ENCODE results near the gene ZNF516.

ZNF516 gene

DNA sequence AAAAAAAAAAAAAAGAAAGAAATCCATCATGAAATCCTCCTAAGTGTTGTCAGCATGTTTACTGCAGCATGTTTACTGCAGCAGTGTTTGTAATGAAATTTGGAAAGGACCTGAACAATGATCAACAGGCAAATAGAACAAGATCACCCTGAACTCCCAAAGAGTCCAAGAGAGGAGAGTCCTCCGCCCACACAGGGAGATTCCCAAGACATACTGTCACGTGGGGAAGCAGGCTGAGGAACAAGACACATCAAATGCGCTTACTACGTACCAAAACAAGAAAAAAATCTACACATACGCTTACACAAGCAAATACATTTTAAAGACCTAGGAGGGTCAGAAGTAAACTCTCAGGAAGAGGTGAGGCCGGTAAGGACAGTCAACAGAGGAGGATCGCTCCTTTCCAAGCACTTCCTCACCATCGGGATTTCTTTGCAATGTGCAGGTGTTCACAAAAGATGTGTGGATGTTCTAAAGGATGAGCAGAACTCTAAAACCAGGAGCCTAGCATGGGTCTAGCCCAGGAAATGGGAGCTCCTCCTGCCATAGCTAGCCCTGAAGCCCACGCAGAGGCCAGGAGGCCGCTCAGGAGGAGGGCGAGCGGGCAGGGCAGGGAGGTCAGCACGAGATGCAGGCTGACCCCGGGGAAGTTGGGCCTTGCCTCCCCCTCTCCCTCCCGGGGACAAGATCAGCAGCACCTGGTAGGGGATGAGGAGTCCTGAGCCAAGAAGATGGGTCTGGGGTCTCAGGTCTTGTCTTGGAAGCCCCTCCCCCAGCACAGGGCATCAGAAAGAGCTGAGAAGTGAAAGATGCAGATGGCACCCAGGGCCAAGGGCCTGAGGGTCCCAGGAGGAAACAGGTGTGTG lies 66.4 kb downstream of the ZNF516 start:
- DNase-seq (ENCODE audit: low read depth), result no peak
- H3K4me3 ChIP-seq (ENCODE audit: control insufficient read depth, low read depth, low read length), result no peak overlapping the region
- TF ChIP-seq, protein P1, sequence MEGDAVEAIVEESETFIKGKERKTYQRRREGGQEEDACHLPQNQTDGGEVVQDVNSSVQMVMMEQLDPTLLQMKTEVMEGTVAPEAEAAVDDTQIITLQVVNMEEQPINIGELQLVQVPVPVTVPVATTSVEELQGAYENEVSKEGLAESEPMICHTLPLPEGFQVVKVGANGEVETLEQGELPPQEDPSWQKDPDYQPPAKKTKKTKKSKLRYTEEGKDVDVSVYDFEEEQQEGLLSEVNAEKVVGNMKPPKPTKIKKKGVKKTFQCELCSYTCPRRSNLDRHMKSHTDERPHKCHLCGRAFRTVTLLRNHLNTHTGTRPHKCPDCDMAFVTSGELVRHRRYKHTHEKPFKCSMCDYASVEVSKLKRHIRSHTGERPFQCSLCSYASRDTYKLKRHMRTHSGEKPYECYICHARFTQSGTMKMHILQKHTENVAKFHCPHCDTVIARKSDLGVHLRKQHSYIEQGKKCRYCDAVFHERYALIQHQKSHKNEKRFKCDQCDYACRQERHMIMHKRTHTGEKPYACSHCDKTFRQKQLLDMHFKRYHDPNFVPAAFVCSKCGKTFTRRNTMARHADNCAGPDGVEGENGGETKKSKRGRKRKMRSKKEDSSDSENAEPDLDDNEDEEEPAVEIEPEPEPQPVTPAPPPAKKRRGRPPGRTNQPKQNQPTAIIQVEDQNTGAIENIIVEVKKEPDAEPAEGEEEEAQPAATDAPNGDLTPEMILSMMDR (IDR thresholded peaks at IDR 0.05; ENCODE audit: control insufficient read depth, insufficient read depth, low read depth, low read length, missing control alignments), result no peak

DNA sequence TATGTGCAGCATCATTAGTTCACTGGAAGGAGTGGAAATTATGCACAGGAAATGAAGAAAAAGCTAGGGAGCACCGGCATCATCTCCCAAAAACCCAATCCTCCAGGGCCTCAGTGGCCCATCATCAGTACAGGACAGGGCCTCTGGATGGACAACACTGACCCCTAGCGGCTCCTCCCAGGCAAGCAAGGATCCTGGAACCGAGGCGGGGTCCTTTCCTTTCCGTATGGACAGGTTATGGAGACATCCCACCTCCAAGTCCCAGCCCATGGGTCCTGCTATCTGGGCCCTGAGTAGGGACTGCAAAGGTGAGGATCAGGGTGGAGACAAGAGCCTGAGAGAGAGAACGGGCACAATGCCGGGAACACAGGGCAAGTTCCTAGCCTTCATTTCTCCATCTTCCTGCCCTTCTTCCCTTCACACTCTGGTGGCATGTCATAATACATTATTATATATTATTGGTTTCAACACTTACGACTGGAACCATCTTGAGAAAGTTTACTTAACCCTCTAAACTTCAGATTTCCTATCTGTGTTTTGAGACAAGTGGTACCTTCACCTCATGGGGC lies 68.2 kb downstream of the ZNF516 start:
- no peak for DNase-seq (ENCODE audit: low read depth)
- no peak overlapping the region for H3K4me3 ChIP-seq (ENCODE audit: control insufficient read depth, low read depth, low read length)
- TF ChIP-seq, protein P1 (IDR thresholded peaks at IDR 0.05; ENCODE audit: control insufficient read depth, insufficient read depth, low read depth, low read length, missing control alignments), result peak; percentile 85

DNA sequence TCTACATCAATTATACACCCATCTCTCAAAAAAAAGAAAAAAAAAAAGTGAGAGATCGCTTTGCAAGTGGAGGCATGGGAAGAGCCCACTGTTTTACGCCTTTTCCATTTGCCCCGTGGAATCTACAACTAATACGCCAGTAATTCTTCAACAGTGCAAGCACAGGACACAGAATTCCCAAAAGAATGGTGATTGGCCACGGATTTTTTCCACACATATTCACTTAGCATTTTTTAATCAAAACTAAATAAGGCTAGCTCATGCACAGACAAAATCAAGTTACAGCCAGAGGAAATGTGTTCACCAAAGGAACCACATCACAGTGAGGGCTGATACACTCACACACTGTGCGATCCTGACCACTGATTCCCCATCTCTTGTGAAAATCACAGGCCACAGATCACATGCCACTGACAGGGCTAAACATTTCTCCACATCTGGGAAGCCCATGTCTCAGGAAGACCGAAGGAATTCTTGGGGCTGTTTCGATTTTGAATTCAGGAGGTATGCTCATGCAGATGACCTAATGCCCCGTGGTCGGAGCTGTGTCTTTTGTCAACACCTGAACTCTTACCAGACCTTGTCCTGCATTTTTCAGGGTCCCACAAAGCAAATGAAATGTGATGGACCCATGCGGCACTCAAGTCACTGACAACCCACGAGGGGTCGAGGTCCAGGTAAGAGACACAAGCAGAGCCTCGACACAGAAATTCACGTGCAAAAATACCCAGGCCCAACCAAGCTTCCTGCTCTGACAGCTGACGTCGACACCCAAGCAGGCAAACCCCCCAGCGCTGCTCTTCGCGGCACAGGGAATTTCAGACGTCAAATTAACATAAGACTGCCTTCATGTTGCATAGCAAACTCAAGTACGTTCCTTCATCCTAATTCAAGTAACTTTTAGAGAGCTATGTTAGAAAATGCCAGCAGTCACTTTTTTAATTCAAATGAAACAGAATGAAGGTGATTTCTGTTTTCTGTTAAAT lies 69.6 kb downstream of the ZNF516 start:
- H3K4me3 ChIP-seq (ENCODE audit: control insufficient read depth, low read depth, low read length), result no peak overlapping the region
- TF ChIP-seq, protein P1 (IDR thresholded peaks at IDR 0.05; ENCODE audit: control insufficient read depth, insufficient read depth, low read depth, low read length, missing control alignments), result no peak
- DNase-seq (ENCODE audit: low read depth), result no peak

DNA sequence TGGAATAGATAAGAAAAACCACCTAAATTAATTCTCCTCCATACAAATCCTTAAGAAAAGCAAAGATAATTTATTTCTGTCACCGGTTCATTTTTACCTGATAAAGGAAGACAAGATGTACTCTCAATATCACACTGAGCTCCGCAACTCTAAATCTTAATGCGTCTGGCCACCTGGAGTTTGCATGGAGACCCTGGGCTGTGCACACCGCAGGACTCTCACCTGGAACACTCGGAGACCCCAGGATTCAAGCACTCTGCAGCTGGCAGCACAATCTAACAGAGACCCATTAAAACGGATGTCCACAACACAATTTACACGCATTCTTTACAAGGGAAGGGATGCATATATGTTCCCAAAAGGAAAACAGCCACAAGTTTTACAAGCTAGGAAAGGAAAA lies 72.2 kb downstream of the ZNF516 start:
- TF ChIP-seq, protein P1 (IDR thresholded peaks at IDR 0.05; ENCODE audit: control insufficient read depth, insufficient read depth, low read depth, low read length, missing control alignments), result no peak
- no peak overlapping the region for H3K4me3 ChIP-seq (ENCODE audit: control insufficient read depth, low read depth, low read length)
- DNase-seq (ENCODE audit: low read depth), result no peak

DNA sequence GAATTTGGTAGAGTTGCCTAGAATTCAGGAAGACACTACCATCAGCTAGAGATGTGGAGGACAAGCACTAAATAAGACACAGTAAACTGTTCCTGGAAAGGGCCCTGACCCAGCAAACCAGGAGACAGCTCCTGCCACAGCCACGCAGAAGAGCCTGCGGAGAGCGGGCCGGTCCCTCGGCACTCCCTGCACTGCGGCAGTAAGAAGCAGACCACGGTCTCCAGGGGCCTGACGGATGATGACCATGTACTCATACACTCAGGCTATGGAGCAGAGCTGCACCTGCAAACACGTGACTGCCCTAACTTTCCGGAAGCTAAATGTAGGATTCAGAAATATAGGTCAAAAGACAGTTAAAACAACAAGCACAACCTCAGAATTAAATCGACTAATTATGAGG lies 72.9 kb downstream of the ZNF516 start:
- TF ChIP-seq, protein P1 (IDR thresholded peaks at IDR 0.05; ENCODE audit: control insufficient read depth, insufficient read depth, low read depth, low read length, missing control alignments), result no peak
- H3K4me3 ChIP-seq (ENCODE audit: control insufficient read depth, low read depth, low read length), result no peak overlapping the region
- no peak for DNase-seq (ENCODE audit: low read depth)

DNA sequence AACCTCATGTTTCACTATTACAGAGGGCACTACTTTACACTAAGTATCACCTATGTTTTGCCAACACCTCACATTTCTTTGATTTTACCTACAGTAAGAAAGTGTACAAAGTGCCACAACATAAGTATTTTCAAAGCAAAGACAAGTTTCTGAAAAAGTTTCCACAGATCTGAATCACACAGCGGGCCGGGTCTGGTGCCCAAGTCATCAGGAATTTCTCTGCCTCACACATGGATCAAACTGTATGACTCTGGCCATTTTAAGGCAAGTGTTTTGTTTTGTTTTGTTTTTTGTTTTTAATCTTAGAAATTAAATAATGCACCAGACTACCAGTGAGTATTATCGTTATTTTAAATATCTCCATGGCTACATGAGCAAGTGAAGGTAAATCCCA lies 73.4 kb downstream of the ZNF516 start:
- H3K4me3 ChIP-seq (ENCODE audit: control insufficient read depth, low read depth, low read length), result no peak overlapping the region
- DNase-seq (ENCODE audit: low read depth), result no peak
- TF ChIP-seq, protein P1 (IDR thresholded peaks at IDR 0.05; ENCODE audit: control insufficient read depth, insufficient read depth, low read depth, low read length, missing control alignments), result no peak
